Activated gamma-delta T cell treated with anti-CD3 and anti-CD28 coated beads, Interleukin-2, amount 50 U/mL, for 16 hours (primary cell): ENCODE results near the gene RUFY3.
"Not testable (repeated sequence)": the region's sequence is repeated elsewhere in the genome, so short reads cannot be mapped to it uniquely, and the experiment has no call there.

ENCODE experiments used
- DNase-seq: peaks from one replicate; pipeline ENCODE4 v3.0.0-alpha.2; 2020; ENCODE audit warnings: low read depth

The RUFY3 gene

DNA sequence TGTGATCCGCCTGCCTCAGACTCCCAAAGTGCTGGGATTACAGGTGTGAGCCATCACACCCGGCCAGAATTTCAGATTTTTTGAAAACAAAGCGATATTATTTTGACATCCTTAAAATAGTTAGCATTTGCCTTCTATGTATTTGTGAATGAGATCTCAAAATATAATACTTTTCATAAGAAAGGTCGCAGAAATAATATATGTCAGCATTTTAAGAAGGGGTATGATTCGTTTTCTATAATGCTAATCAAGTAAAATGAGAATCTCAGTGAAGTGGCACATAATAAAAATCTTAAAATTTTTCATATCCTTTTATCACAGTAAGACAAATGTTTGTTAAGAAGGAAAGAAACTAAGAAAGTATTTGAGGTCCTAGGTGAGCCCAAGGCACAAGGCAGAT is 65.7 kb downstream of the RUFY3 start:
- no peak for DNase-seq

DNA sequence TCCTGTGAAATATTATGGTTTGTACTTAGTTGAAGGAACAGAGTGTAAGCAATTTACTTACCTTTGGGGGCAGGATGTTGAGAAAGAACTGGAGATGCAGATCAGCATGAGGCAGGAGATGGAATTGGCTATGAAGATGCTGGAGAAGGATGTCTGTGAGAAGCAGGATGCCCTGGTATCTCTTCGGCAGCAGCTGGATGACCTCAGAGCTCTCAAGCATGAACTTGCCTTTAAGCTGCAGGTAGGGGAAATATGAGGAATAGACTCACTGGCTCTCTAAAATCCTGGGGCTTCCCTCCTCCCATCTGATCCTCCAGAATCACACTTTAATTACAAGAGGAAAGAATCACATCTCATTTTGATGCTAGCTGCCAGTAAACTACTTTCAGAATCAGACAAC is 67.0 kb downstream of the RUFY3 start:
- no peak for DNase-seq

- no peak for DNase-seq
Observed at GRCh38 chr4:70793626-70794025, 71.9 kb downstream of the RUFY3 start.

DNA sequence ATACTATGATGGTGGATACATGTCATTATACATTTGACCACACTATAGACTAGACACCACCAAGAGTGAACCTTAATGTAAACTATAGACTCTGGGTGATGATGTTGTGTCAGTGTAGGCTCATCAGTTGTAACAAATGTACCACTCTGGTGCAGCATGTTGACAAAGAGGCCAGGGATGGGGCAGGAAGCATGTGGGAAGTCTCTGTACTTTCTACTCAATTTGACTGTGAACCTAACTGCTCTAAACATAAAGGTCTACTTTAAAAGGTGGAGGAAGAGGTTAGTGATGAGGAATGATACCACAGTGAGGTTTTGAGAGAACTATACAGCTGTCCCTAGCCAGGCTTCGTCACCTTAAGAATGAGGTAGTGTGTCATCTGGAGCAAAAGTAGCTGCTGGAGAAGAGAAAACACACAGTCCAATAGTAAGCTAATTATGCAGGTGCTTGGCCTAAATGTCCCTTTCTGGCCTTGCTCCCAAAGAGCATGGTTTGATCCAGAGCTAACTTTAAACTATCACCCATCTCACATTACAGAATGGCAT is 79.6 kb downstream of the RUFY3 start:
- no peak for DNase-seq

- no peak for DNase-seq
Observed at GRCh38 chr4:70802928-70803580, 81.3 kb downstream of the RUFY3 start.

DNA sequence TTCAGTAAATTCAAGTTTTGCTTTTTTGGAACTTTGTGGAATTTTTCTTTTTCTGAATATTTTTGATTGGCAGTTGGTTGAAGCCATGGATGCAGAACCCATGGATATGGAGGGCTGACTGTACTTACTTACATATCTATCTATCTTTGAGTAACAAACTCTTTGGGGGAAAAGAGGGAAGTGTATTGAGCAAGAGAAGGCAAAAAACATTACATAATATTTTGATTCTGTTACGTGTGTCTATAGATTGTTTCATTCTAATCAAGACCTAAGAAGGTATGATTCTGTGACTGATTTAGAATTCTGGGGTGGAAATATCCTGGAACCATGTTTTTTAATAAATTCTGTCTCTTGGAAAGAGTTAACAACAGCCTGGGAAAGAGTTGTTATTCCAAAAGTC is 86.4 kb downstream of the RUFY3 start:
- DNase-seq = no peak

DNA sequence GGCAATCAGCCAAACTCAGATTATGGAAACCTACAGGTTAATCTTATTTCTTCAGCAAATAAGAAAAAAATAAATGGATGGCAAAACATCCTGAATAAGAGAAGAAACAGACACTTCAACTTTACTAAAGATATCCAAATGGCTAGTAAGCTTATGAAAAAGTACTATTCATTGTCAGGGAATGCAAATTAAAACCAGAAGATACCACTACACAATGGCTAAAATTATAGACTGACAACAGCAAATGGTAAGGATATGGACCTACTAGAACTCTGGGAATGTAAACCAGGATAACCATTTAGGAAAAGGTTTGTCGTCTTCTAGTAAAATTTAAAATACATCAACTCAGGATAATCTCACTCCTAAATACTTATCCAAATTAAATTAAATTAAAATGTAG is 93.6 kb downstream of the RUFY3 start:
- DNase-seq = no peak

DNA sequence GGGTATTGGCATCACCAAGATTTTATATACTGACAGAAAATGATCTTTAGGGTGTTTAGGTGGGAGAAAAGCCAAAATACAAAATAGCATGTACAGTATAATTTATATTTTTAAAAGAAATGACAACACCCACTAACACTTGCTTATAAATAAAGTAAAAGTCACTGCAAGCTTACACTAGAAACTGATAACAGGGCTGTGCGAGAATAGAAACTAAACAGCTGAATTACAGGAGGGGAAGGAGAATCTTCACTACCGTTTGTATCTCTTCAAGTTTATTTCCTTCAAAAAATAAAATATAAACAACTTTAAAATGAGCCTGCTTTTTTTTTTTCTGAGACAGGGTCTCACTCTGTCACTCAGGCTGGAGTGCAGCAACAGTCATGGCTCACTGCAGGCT is 95.1 kb downstream of the RUFY3 start:
- no peak for DNase-seq

DNA sequence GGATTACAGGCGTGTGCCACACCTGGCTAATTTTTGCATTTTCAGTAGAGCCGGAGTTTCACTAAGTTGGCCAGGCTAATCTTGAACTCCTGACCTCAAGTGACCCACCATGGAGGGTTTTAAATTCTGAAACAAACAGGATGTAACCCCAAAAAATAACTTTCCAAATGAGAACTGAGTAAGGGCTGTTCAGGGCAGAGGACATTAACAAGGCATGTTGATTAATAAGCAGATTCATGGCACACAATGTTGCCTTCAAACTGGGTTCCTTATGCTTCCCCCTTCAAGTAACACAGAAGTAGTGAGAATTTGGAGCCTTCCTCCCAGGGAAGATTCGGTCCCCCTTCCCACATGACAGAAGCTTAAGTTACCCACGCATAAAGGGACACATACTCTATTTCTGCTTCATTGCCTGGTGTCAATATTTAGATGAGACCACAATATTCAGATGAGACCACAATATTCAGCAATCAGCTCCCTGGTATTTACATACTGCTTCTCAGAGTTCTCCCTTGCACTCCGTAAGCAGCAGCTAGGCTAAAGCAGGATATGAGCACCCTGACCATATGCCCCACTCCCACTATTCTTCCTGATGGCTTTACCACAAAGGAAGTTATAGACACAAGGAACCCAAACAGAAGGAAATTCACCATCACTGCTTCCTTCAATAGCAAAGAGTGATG is 96.5 kb downstream of the RUFY3 start:
- no peak for DNase-seq

- DNase-seq = no peak
Observed at GRCh38 chr4:70818921-70819320, 97.2 kb downstream of the RUFY3 start.

GRCh38 chr4:70829015-70829414 is 107.3 kb downstream of the RUFY3 start:
- DNase-seq = no peak

- DNase-seq = no peak
Observed at GRCh38 chr4:70829492-70829891, 107.7 kb downstream of the RUFY3 start.

GRCh38 chr4:70830054-70830453 is 108.3 kb downstream of the RUFY3 start:
- no peak for DNase-seq

DNA sequence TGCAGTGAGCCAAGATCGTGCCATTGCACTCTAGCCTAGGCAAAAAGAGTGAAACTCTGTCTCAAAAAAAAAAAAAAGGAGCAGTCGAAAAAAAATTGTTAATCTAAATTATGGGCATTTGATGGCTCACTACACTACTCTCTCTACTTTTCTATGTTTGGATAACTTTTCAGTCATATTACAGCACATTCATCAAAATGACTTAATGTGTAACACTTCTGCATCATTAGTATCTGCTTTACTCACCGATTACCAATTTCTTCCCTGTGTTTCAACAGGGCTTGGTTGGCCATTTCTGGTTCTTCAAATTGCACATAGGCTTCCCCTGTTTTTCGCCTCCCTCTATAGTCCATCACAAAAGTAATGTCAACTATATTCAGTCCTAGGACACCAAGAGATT is 109.5 kb downstream of the RUFY3 start:
- no peak for DNase-seq

DNA sequence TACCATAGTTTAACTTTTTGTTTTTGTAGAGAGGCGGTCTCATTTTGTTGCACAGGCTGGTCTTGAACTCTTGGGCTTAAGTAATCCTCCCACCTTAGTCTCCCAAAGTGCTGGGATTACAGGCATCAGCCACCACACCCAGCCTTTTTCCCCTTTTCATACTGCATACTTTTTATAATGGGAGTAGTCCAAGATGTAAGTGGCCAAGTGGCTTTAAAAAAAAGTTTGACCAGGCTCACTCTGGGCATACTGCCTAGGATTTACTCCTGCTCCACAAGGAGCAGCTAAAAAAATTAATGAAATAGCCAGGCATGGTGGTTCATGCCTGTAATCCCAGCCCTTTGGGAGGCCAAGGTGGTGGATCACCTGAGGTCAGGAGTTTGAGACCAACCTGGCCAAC is 111.9 kb downstream of the RUFY3 start:
- DNase-seq = no peak

GRCh38 chr4:70836081-70836480 is 114.3 kb downstream of the RUFY3 start:
- DNase-seq = no peak

- DNase-seq = no peak
Observed at GRCh38 chr4:70838204-70838603, 116.4 kb downstream of the RUFY3 start.

- DNase-seq = peak; percentile 47
Observed at GRCh38 chr4:70838666-70839588, 117.2 kb downstream of the RUFY3 start.

DNA sequence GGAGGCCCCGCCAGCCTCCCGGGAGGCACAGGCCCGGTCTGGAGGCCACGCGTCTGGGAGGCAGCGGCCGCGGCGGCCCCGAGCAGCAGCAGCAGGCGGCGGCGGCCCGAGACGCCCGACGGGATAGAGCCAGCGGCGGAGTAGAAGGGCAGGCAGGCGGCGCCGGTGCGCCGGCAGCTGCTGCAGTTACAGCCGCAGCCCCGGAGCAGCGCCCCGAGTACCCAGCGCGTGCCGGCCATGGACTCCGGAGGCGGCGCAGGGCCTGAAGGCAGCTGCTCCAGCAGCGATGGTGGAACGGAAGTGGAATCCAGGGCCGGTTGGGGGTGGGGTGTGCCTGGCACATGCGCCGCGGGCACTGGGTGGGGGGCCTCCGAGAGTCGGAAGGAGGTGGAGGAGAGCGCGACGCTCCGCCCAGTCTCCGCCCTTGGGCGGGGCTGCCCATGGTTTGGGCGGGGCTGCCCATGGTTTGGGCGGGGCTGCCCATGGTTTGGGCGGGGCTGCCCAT is 117.9 kb downstream of the RUFY3 start, which contains the start of gene GRSF1:
TSS of gene GRSF1 (minus strand) at position 302 of the 505 bp plus-strand sequence. CDS start at position 239, 63 bp downstream.
- DNase-seq = peak; percentile 92

DNA sequence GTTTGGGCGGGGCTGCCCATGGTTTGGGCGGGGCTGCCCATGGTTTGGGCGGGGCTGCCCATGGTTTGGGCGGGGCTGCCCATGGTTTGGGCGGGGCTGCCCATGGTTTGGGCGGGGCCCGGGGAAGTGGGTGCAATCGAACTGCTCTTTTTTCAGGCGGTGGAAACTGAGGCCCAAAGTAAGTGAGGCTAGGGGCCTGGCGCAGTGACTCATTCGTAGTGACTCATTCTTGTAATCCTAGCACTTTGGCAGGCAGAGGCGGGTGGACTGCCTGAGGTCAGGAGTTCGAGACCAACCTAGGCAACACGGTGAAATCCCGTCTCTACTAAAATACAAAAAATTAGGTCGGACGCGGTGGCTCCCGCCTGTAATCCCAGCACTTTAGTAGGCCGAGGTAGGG is 118.4 kb downstream of the RUFY3 start:
- DNase-seq = peak; percentile 29

DNA sequence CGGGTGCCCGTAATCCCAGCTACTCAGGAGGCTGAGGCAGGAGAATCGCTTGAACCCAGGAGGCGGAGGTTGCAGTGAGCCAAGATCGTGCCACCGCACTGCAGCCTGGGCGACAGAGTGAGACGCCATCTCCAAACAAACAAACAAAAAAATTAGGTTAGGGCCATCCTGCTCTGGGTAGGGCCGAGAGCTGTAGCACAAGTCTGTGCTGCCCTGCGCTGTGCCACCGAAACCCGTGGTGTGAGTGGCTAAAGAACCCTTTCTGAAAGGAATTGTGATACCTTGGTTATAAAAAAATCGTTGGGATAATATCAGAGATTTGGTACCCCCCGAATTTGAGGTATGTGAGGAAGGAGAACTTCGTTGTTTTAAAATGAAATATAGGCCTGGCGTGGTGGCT is 118.9 kb downstream of the RUFY3 start:
- not testable (repeated sequence) for DNase-seq

DNA sequence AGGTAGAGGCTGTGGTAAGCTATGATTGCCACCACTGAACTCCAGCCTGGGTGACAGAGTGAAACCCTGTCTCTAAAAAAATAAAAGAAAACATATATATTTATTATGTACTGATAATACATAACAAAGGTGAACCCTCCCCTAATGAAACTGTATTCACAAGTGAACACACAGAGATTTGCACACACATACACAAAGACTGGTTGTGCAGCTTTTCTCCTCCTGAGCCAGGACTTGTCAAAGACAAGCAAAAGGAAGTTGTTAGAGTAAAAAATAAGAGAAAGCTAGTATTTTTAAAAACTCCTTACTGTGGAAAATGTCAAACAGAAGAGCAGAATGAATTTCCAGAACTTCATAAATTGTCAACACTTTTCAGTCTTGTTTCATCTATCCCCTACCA is 119.4 kb downstream of the RUFY3 start:
- DNase-seq = no peak
